A549 (cell line): ENCODE data around the gene PRKG1. TPM values are rescaled to one million over a fixed set of nuclear protein-coding genes. Genes with fewer than 3 reads are reported as not detected.

Experiments used
- ATAC-seq, 2 experiments: fragments of 200-7000 bp in 1 of 2; fragments of >200 bp in 1 of 2; cut with Nextera tagmentation in 1 of 2; cut with Tn5 transposase in 1 of 2; 3 replicates each; pipeline versions ENCODE4 v1.8.0 to v1.9.1; 2018 to 2020; ENCODE audit warnings: mild to moderate bottlenecking in 1 of 2, moderate library complexity in 1 of 2
- CTCF ChIA-PET: fragments of 300-600 bp; sonication (Branson Sonifier 250); formaldehyde crosslinking; extraction: SDS; loops from one replicate; lab custom pipeline; 2021; ENCODE audit warnings: antibody characterized with exemption, inconsistent platforms; lab: Yijun Ruan, JAX
- POLR2A ChIA-PET: fragments of 350-600 bp; formaldehyde crosslinking; extraction: SDS; loops from one replicate; lab custom pipeline; 2021; ENCODE audit warnings: antibody characterized with exemption, inconsistent platforms; lab: Yijun Ruan, JAX
- DNase-seq, 2 experiments: peaks; one replicate each; pipeline versions ENCODE4 v3.0.0 to v3.0.0-alpha.2; 2011 to 2016; ENCODE audit warnings: low read depth in 1 of 2, low spot score in 1 of 2
- FAIRE-seq: peaks from 2 replicates; lab custom pipeline; 2011; peaks lifted over from hg19 to GRCh38; lab: Jason Lieb, UNC
- H3K27ac ChIP-seq, 2 experiments: fragments of >200 bp; sonication (Bioruptor Twin); formaldehyde crosslinking; 3 replicates each; pipeline ENCODE4 v1.5.1; 2016 to 2017
- H3K4me1 ChIP-seq: fragments of >200 bp; sonication (Bioruptor Twin); formaldehyde crosslinking; 3 replicates; pipeline ENCODE4 v1.6.1; 2016
- H3K4me2 ChIP-seq: fragments of >200 bp; sonication (Bioruptor Twin); formaldehyde crosslinking; 3 replicates; pipeline ENCODE4 v1.6.1; 2016
- H3K4me3 ChIP-seq: fragments of >200 bp; sonication (Bioruptor Twin); formaldehyde crosslinking; 3 replicates; pipeline ENCODE4 v1.5.1; 2016
- H3K9me3 ChIP-seq: fragments of >200 bp; sonication (Bioruptor Twin); formaldehyde crosslinking; 3 replicates; pipeline ENCODE4 v1.6.1; 2016
- CEBPB ChIP-seq, 2 experiments: fragments of >200 bp in 1 of 2; sonication (Bioruptor Twin) in 1 of 2; formaldehyde crosslinking in 1 of 2; IDR thresholded peaks; 2 replicates each; pipeline ENCODE4 v1.6.1; 2012 to 2016
- CHD4 ChIP-seq: fragments of 200-600 bp; sonication (generic); IDR thresholded peaks from 2 replicates; pipeline ENCODE4 v1.6.1; 2016; ENCODE audit warnings: antibody characterized with exemption, mild to moderate bottlenecking, borderline replicate concordance
- ELK1 ChIP-seq: fragments of 150-350 bp; IDR thresholded peaks from 2 replicates; pipeline ENCODE4 v1.6.1; 2014; ENCODE audit warnings: low read depth, mild to moderate bottlenecking, low read length
- ESRRA ChIP-seq: fragments of 150-350 bp; IDR thresholded peaks from 2 replicates; pipeline ENCODE4 v1.6.1; 2014; ENCODE audit warnings: mild to moderate bottlenecking, low read length, borderline replicate concordance
- HDAC2 ChIP-seq: fragments of 200-600 bp; sonication (generic); IDR thresholded peaks from 2 replicates; pipeline ENCODE4 v1.6.1; 2016
- HOXA7 ChIP-seq: fragments of 250-450 bp; sonication (Bioruptor Pico); IDR thresholded peaks from 2 replicates; pipeline ENCODE4 v1.5.0; 2020; ENCODE audit warnings: mild to moderate bottlenecking, moderate library complexity
- HOXB13 ChIP-seq: fragments of 250-450 bp; sonication (Bioruptor Pico); IDR thresholded peaks from 2 replicates; pipeline ENCODE4 v1.5.0; 2020; ENCODE audit warnings: low read depth, mild to moderate bottlenecking, moderate library complexity
- HOXB5 ChIP-seq: fragments of 250-450 bp; sonication (Bioruptor Pico); IDR thresholded peaks from 2 replicates; pipeline ENCODE4 v1.5.0; 2020; ENCODE audit warnings: mild to moderate bottlenecking, moderate library complexity
- JUN ChIP-seq, 2 experiments: fragments of >200 bp; sonication (Bioruptor Twin); formaldehyde crosslinking; IDR thresholded peaks; 2 replicates in 1 of 2; 3 replicates in 1 of 2; pipeline ENCODE4 v1.6.1; 2016 to 2017
- JUNB ChIP-seq: fragments of >200 bp; sonication (Bioruptor Twin); formaldehyde crosslinking; IDR thresholded peaks from 2 replicates; pipeline ENCODE4 v1.6.1; 2016
- KDM1A ChIP-seq: fragments of 200-600 bp; sonication (generic); IDR thresholded peaks from 2 replicates; pipeline ENCODE4 v1.6.1; 2016; ENCODE audit warnings: low read depth, mild to moderate bottlenecking
- MAFK ChIP-seq: fragments of 450-650 bp; IDR thresholded peaks from 2 replicates; pipeline ENCODE4 v1.6.1; 2014; ENCODE audit not compliant: partially characterized antibody
- MAZ ChIP-seq: fragments of 150-350 bp; IDR thresholded peaks from 2 replicates; pipeline ENCODE4 v1.6.1; 2014; ENCODE audit warnings: antibody characterized with exemption, low read depth, low read length, borderline replicate concordance
- POLR2A ChIP-seq: IDR thresholded peaks from 2 replicates; pipeline ENCODE4 v1.6.1; 2012; ENCODE audit warnings: mild to moderate bottlenecking, low read length
- RCOR1 ChIP-seq: fragments of 150-350 bp; IDR thresholded peaks from 2 replicates; pipeline ENCODE4 v1.6.1; 2014; ENCODE audit warnings: antibody characterized with exemption, low read length, low read depth
- REST ChIP-seq: fragments of 200-600 bp; sonication (generic); IDR thresholded peaks from 2 replicates; pipeline ENCODE4 v1.6.1; 2016; ENCODE audit warnings: antibody characterized with exemption, mild to moderate bottlenecking, moderate library complexity
- RFX5 ChIP-seq: fragments of 450-650 bp; IDR thresholded peaks from 2 replicates; pipeline ENCODE4 v1.7.1; 2014; ENCODE audit warnings: antibody characterized with exemption, mild to moderate bottlenecking, moderate library complexity
- SMC3 ChIP-seq: fragments of >200 bp; sonication (Bioruptor Twin); formaldehyde crosslinking; IDR thresholded peaks from 3 replicates; pipeline ENCODE4 v1.6.1; 2018; ENCODE audit warnings: inconsistent platforms
- ZNF302 ChIP-seq: fragments of 250-450 bp; sonication (Bioruptor Pico); IDR thresholded peaks from 2 replicates; pipeline ENCODE4 v1.9.0; 2021; ENCODE audit warnings: inconsistent platforms, mild to moderate bottlenecking, moderate library complexity
- WGBS: methylation state at CpG from one replicate; pipeline ENCODE4 v1.1.6; 2017; ENCODE audit errors: missing lambda C conversion rate; 5-methylcytosine and 5-hydroxymethylcytosine counted together
- polyA plus RNA-seq, 4 experiments: library from polyadenylated mRNA; depleted of rRNA in 3 of 4; stranded (reverse); fragments of >200 nt; fragmentation: RNase III in 1 of 4; extraction: RNeasy Plus Mini Kit Qiagen cat#74134 plus additional on column Dnase treatment in 1 of 4; gene quantifications; 2 replicates in 3 of 4; 3 replicates in 1 of 4; pipeline ENCODE4 v1.2.3, GENCODE V29; 2011 to 2017
- TF ChIP-seq, protein P1 (sequence below): fragments of >200 bp; sonication (Bioruptor Twin); formaldehyde crosslinking; IDR thresholded peaks from 2 replicates; pipeline ENCODE4 v1.6.1; 2016
- TF ChIP-seq, protein P2 (sequence below): fragments of >200 bp; sonication (Bioruptor Twin); formaldehyde crosslinking; IDR thresholded peaks from 3 replicates; pipeline ENCODE4 v1.5.1; 2016

The PRKG1 gene
- polyA plus RNA-seq, 2 of the 4 experiments (the other 2 are of a cell fraction), result not detected

DNA sequence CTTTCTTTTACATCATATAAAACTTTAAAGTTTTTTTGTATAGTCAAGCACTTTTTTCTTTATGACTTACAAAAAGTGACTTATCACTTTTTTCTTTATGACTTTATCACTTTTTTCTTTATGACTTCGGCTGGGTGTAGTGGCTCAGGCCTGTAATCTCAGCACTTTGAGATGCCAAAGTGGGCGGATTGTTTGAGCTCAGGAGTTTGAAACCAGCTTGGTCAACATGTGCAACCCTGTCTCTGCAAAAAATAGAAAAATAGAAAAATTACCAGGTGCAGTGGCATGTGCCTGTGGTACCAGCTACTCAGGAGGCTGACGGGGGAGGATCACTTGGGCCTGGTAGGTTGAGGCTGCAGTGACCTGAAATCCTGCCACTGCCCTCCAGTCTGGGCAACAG, 733.9 kb downstream of the PRKG1 start:
- no peak for FAIRE-seq

GRCh38 chr10:51815723-51816122, 741.4 kb downstream of the PRKG1 start:
- H3K4me3 ChIP-seq, result no peak overlapping the region
- 89% methylated on average over 2 of the region's 2 CpGs for WGBS
- no peaks in the 10 kb centered on the region for H3K9me3 ChIP-seq
- ChIA-PET POLR2A (no interaction called here), CTCF (interaction anchor here (0.8 kb wide), 1 partner anchor 23 kb away, joined by 3 read pairs; no protein-coding TSS in a partner anchor)
- DNase-seq, result no peak
- TF ChIP-seq RFX5, result no peak
- TF ChIP-seq SMC3, result no peak
- TF ChIP-seq HOXB5 (CRISPR knock-in tag), result no peak
- TF ChIP-seq HOXB13 (CRISPR knock-in tag), result no peak
- TF ChIP-seq CHD4, result no peak
- no peak for TF ChIP-seq ELK1
- TF ChIP-seq CEBPB (IDR thresholded peaks at IDR 0.05), result no peak
- TF ChIP-seq MAZ, result no peak
- TF ChIP-seq, protein P1, sequence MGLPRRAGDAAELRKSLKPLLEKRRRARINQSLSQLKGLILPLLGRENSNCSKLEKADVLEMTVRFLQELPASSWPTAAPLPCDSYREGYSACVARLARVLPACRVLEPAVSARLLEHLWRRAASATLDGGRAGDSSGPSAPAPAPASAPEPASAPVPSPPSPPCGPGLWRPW, result no peak
- TF ChIP-seq MAFK, result no peak
- TF ChIP-seq ZNF302, result no peak
- no peak for TF ChIP-seq HOXA7
- no peak for TF ChIP-seq JUNB
- no peak for TF ChIP-seq JUN (IDR thresholded peaks at IDR 0.05)
- FAIRE-seq, result no peak
- no peaks in the 10 kb centered on the region for H3K4me1 ChIP-seq
- no peak overlapping the region for H3K4me2 ChIP-seq
- H3K27ac ChIP-seq, result no peak overlapping the region
- ATAC-seq, result no peak

More for the DNA sequence above, 733.9 kb downstream of the PRKG1 start:
- Histone ChIP-seq H3K4me3 (no peak overlapping the region), H3K9me3 (no peaks in the 10 kb centered on the region), H3K27ac (no peak overlapping the region), H3K4me2 (no peak overlapping the region), H3K4me1 (no peaks in the 10 kb centered on the region)
- POLR2A ChIA-PET, result no interaction called here
- CTCF ChIA-PET, result interaction anchor here (0.5 kb wide), 1 partner anchor 83 kb away, joined by 4 read pairs; no protein-coding TSS in a partner anchor
- 54% methylated on average over 3 of the region's 3 CpGs for WGBS
- DNase-seq (no peak), ATAC-seq (no peak)
- no peak for TF ChIP-seq POLR2A
- TF ChIP-seq ESRRA, result no peak
- TF ChIP-seq HDAC2, result no peak
- TF ChIP-seq, protein P2, sequence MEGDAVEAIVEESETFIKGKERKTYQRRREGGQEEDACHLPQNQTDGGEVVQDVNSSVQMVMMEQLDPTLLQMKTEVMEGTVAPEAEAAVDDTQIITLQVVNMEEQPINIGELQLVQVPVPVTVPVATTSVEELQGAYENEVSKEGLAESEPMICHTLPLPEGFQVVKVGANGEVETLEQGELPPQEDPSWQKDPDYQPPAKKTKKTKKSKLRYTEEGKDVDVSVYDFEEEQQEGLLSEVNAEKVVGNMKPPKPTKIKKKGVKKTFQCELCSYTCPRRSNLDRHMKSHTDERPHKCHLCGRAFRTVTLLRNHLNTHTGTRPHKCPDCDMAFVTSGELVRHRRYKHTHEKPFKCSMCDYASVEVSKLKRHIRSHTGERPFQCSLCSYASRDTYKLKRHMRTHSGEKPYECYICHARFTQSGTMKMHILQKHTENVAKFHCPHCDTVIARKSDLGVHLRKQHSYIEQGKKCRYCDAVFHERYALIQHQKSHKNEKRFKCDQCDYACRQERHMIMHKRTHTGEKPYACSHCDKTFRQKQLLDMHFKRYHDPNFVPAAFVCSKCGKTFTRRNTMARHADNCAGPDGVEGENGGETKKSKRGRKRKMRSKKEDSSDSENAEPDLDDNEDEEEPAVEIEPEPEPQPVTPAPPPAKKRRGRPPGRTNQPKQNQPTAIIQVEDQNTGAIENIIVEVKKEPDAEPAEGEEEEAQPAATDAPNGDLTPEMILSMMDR, result no peak

GRCh38 chr10:51821045-51821444, 746.8 kb downstream of the PRKG1 start:
- POLR2A ChIA-PET, result no interaction called here
- Histone ChIP-seq H3K4me3 (no peak overlapping the region), H3K9me3 (no peaks in the 10 kb centered on the region), H3K4me2 (no peak overlapping the region), H3K4me1 (no peaks in the 10 kb centered on the region), H3K27ac (no peak overlapping the region)
- CTCF ChIA-PET, result no interaction called here
- 30% methylated on average over 2 of the region's 2 CpGs for WGBS
- no peak for FAIRE-seq
- no peak for ATAC-seq
- no peak for DNase-seq
- TF ChIP-seq CEBPB (IDR thresholded peaks at IDR 0.05), result no peak
- no peak for TF ChIP-seq REST
- no peak for TF ChIP-seq RCOR1
- no peak for TF ChIP-seq HOXB13 (CRISPR knock-in tag)
- no peak for TF ChIP-seq KDM1A
